WTC11 (cell line): ENCODE measurements around the gene AK2.
"Not testable (repeated sequence)": the region's sequence is repeated elsewhere in the genome, so short reads cannot be mapped to it uniquely, and the experiment has no call there.

ENCODE experiments used
- ATF1 ChIP-seq: sonication (generic); formaldehyde crosslinking; IDR thresholded peaks from 2 replicates; pipeline ENCODE4 v1.8.1; 2023; ENCODE audit warnings: mild to moderate bottlenecking, moderate library complexity, missing genetic modification reagents
- ATF2 ChIP-seq: sonication (generic); formaldehyde crosslinking; IDR thresholded peaks from 2 replicates; pipeline ENCODE4 v1.8.1; 2022; ENCODE audit warnings: low read depth, missing genetic modification reagents, borderline replicate concordance
- ELF4 ChIP-seq: sonication (generic); formaldehyde crosslinking; IDR thresholded peaks from 2 replicates; pipeline ENCODE4 v1.8.1; 2022; ENCODE audit warnings: low read depth, mild to moderate bottlenecking, moderate library complexity, missing genetic modification reagents
- GABPB1 ChIP-seq: sonication (generic); formaldehyde crosslinking; IDR thresholded peaks from 2 replicates; pipeline ENCODE4 v1.8.1; 2023; ENCODE audit warnings: mild to moderate bottlenecking, missing genetic modification reagents
- IRF2 ChIP-seq: sonication (generic); formaldehyde crosslinking; IDR thresholded peaks from 2 replicates; pipeline ENCODE4 v1.8.0; 2022; ENCODE audit warnings: low read depth, missing genetic modification reagents, borderline replicate concordance
- SP1 ChIP-seq: sonication (generic); formaldehyde crosslinking; conservative IDR thresholded peaks from 2 replicates; pipeline ENCODE4 v1.8.1; 2022; ENCODE audit warnings: missing genetic modification reagents
- TEAD1 ChIP-seq: sonication (generic); formaldehyde crosslinking; IDR thresholded peaks from 2 replicates; pipeline ENCODE4 v1.8.0; 2022; ENCODE audit warnings: mild to moderate bottlenecking, missing genetic modification reagents
- ZNF263 ChIP-seq: sonication (generic); formaldehyde crosslinking; IDR thresholded peaks from 2 replicates; pipeline ENCODE4 v1.8.1; 2022; ENCODE audit warnings: low read depth, mild to moderate bottlenecking, moderate library complexity, missing genetic modification reagents
- ZSCAN18 ChIP-seq: fragments of 250-450 bp; sonication (Bioruptor Pico); IDR thresholded peaks from 2 replicates; pipeline ENCODE4 v2.1.2; 2022; ENCODE audit warnings: mild to moderate bottlenecking, moderate library complexity
- TF ChIP-seq, protein P1 (sequence below): sonication (generic); formaldehyde crosslinking; IDR thresholded peaks from 2 replicates; pipeline ENCODE4 v1.8.0; 2022; ENCODE audit warnings: mild to moderate bottlenecking, missing genetic modification reagents
- TF ChIP-seq, protein P2 (sequence below): fragments of 200-600 bp; IDR thresholded peaks from 2 replicates; pipeline ENCODE4 v1.8.0; 2022; ENCODE audit warnings: antibody characterized with exemption
- TF ChIP-seq, protein P3 (sequence below): sonication (generic); formaldehyde crosslinking; IDR thresholded peaks from 2 replicates; pipeline ENCODE4 v1.8.0; 2022; ENCODE audit warnings: mild to moderate bottlenecking, missing genetic modification reagents

DNA sequence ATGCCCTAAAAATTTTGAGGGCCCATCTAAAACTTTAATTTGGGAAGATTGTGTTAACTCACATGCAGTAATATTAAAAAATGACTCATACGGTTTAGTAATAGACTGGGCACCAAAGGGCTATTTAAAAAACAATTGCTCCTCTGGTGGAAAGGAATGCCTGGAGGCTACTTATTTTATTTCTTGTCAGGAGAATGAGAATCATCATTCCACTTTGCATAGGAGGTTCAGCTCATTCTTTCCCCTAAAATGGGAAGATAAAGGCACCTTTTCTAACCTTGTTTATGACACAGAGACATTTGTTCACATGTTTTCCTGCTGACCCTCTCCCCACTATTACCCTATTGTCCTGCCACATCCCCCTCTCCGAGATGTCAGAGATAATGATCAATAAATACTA is 31.4 kb upstream of the AK2 start:
- TF ChIP-seq GABPB1; SP1 (CRISPR knock-in tag); ZSCAN18 (CRISPR knock-in tag); ELF4 (CRISPR knock-in tag); ATF1; TEAD1; ATF2 (CRISPR knock-in tag); ZNF263 (CRISPR knock-in tag); IRF2 (CRISPR knock-in tag): not testable (repeated sequence)
- TF ChIP-seq, protein P1, sequence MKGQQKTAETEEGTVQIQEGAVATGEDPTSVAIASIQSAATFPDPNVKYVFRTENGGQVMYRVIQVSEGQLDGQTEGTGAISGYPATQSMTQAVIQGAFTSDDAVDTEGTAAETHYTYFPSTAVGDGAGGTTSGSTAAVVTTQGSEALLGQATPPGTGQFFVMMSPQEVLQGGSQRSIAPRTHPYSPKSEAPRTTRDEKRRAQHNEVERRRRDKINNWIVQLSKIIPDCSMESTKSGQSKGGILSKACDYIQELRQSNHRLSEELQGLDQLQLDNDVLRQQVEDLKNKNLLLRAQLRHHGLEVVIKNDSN = not testable (repeated sequence)
- TF ChIP-seq, protein P2, sequence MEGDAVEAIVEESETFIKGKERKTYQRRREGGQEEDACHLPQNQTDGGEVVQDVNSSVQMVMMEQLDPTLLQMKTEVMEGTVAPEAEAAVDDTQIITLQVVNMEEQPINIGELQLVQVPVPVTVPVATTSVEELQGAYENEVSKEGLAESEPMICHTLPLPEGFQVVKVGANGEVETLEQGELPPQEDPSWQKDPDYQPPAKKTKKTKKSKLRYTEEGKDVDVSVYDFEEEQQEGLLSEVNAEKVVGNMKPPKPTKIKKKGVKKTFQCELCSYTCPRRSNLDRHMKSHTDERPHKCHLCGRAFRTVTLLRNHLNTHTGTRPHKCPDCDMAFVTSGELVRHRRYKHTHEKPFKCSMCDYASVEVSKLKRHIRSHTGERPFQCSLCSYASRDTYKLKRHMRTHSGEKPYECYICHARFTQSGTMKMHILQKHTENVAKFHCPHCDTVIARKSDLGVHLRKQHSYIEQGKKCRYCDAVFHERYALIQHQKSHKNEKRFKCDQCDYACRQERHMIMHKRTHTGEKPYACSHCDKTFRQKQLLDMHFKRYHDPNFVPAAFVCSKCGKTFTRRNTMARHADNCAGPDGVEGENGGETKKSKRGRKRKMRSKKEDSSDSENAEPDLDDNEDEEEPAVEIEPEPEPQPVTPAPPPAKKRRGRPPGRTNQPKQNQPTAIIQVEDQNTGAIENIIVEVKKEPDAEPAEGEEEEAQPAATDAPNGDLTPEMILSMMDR = not testable (repeated sequence)
- TF ChIP-seq, protein P3, sequence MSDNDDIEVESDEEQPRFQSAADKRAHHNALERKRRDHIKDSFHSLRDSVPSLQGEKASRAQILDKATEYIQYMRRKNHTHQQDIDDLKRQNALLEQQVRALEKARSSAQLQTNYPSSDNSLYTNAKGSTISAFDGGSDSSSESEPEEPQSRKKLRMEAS (CRISPR knock-in tag) = not testable (repeated sequence)
